G401 (cell line): Measurements from ENCODE around the gene PRDM12. TPM values are rescaled to one million over a fixed set of nuclear protein-coding genes. Genes with fewer than 3 reads are reported as not detected.

Experiments
- DNase-seq: peaks from one replicate; pipeline ENCODE4 v3.0.0-alpha.2; 2015; ENCODE audit warnings: low spot score
- in situ Hi-C: cut with HindIII; loops from 2 replicates; pipeline ENCODE4 v1.10.0; 2016; ENCODE audit warnings: low sequenced_read_pairs, mixed read lengths
- total RNA-seq: library from RNA; depleted of rRNA; stranded (reverse); fragments of >200 nt; shearing (Covaris generic); gene quantifications from 2 replicates; pipeline ENCODE4 v1.2.3, GENCODE V29; 2014

PRDM12 gene
- total RNA-seq, 1 experiment from 2014 or later, result not detected

DNA sequence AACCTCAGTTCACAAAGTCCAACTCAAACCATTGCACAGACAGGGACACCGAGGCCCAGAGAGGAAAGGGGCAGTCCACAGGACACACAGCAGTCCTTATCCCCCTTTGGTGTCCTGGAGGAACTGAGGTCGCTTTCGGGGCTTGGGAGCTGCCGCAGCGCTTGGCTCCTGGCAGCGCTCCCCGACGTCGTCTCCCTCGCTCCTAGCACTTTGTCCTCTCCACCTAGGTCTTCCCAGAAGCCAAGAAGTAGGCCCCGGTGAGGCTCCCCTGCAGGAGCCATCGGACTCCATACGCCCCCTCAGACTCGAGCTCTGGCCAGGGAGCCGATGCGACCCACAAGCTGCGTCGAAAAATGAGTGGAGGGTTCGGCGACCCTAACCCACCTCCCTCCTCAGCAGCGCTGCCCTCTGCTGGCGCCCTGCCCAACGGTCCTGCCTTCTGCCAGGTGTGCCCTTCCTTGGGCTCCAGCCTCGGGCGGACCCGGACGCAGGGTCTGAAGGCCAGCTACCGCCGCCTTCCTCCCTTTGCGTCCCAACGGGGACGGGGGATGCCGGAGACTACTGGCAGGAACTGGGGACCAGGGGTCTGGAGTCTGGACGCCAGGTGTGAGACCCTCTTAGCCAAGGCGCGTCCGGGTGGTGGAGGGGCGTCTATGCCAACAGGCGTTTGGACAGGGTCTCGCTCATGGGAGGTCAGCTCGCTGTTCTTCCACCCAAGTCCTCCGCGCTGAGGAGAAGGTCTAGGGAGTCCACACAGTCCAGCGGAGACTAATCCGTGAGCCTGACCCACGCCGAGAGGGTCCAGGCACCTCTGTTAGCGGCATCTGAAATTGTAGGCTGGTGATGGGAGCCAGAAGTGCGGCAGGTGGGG, 2.1 kb upstream of the PRDM12 start:
- DNase-seq, result no peak
- in situ Hi-C loops, result no loop called here

DNA sequence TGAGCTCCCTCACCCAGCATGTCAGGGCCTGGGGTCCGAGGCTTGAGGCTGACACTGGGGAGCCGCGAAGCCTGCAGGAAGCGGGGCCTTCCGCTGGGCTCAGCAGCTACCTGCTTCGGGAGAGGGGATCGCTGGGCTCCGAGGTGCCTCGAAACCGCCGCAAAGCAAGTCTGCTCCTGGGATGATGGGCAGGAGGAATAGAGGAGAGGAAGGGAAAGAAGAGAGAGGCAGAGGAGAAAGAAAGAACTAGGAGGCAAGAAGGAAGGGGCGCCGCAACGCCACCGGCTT, 1.5 kb upstream of the PRDM12 start:
- DNase-seq, result no peak

DNA sequence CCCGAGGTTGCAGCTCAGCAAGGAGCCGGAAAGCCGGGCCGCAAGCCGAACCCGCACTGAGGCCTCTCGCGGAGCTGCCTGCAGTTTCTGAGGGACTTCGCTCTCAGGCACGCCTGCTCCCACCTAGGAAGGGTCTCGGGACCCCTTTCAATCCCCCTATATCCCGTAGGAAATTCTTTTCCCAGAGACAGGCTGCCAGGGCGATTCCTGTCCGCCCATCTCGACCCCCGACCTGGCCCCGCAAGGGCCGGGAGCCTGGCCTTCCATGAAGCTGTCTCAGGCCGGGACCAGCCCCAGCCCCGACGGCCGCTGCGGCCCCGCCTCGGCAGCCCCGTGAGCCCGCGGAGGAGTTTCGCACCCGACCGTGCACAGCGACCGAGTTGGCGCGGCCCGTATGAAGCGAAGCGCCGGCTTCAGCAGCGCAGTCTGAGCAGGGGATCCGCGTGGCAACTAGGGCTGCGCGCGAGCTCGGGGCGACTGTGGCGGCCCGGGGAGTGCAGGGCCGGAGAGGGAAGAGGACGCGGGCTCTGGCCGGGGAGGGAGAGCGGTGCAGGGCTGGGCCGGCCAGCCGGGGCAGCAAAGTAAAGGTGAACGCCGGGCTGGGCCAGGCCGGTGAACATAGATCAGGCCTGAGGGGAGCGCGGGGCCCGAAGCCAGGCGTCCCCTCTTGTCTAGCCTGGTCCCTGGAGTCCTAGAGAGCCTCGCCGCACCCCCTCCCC, 977 bp upstream of the PRDM12 start:
- in situ Hi-C loops, result no loop called here
- DNase-seq, result no peak

More for the DNA sequence above, 1.5 kb upstream of the PRDM12 start:
- in situ Hi-C loops, result no loop called here

DNA sequence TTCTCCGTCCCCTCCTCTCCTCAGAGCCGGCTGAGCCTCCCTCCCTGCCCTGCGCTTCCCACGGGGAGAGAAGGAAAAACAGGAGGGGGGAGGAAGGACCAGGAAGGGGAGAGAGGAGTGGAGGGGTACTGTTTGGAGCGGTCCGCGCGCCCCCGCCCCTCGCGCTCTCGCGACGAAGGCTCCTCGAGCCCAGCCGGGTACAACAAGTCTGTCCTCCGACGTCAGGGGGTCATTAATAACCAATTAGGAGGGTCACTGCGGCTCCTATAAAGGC, 480 bp upstream of the PRDM12 start:
- DNase-seq, result no peak
- in situ Hi-C loops, result no loop called here

DNA sequence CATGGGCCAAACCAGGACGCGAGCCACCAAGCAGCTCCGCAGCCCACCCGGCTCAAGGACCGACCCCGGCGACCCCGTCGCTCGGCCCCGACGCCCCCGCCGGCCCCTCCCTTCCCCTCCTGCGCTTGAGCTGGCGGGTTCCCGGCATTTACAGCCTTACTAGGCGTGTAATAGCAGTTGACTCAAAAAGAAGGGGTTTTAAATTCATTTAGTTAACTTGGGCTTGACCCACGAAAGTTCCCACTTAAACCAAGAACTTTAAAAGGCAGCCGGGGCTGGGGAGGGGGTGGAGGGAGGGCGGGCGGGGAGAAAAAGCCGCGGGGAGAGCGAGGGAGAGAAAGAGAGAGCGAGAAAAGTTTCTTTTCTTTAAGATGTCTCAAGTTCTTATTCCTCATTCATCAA, 636 bp downstream of the PRDM12 start:
- in situ Hi-C loops, result no loop called here
- no peak for DNase-seq

DNA sequence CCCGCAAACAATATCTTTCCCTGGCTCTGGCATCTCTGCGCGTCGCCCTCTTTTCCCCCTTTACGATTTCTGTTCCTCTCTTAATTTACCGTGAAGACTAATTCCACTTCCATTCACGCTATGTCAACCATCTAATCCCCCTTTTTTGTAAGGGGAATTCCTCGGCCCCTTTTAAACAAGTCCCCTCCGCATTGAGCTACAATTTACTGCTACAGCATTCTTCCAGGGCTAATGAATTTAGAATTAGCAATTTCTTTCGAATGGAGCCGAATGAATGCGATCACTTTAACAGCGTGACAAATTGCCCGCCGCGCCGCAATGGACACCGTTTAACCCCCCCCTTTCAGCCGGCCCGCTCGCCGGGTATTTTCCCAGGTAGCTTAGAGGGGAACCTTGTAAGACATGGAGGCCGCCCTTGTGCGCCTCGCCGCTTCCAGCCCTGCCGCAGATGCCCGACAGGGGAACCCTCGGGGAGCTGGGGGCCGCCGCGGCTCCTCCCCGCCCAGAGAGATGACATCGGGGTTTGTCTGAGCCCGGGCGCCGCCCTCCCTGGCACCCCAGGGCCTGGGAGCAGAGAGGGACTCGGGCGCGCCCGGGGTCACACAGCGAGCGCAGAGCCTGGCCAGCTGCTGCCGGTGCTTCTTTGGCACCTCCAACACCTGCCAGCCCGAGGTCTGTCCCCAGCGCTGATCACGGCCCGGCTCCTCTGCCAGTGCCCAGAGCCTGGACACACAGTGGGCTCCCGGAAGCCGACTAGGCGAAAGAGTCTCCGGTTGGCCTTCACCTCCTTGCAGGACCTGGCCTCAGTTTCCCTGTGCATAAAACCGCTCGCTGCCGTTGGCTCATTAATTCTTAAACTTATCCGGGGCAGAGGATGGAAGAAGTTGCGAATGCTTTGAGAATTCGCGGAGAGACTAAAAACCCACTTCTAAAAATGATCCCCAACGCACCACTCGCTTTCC, 1.3 kb downstream of the PRDM12 start:
- DNase-seq, result no peak
- in situ Hi-C loops, result no loop called here

DNA sequence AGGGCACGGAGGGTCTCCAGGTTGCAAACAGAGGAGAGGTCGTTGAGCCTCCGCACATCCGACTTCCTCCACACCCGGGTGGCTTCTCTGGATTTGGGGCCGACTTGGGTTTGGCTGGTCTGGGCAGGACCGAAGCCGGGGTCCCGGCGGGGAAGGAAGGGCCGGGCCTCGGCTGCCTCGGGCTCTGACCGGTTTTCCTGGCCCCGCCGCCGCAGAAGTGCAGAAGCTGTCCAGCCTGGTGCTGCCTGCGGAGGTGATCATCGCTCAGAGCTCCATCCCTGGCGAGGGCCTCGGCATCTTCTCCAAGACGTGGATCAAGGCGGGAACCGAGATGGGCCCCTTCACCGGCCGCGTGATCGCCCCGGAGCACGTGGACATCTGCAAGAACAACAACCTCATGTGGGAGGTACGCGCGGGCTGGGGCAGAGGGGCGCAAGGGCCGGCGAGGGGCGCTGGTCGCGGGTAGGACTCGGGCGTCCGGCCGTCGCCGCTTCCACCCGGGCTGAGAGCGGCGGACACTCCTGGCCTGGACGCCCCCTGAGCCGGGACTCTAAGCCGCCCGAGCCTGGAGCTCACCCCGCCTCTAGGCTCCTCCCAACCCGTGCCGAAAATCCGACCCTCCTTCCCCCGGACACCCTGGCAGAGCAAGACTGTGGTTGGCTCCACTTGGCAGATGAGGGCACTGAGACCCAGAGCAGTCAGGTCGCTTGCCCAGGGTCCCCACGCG, 2.2 kb downstream of the PRDM12 start:
- in situ Hi-C loops, result no loop called here
- no peak for DNase-seq

DNA sequence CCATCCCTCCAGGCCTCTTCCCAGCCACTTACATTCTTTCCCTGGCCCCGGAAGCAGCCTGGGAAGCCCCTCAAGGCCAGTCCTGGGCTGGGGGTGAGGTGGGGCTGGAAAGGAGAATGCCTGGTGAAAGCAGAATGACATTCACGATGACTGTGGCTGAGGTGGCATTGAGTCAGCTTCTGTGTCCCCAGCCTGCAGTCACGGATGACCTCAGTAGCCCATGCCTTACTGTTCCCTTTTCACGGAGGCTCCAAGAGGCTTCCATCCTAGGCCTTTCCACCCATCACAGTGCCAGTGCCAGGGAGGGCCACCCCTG, 2.7 kb downstream of the PRDM12 start:
- in situ Hi-C loops, result no loop called here
- DNase-seq, result no peak

DNA sequence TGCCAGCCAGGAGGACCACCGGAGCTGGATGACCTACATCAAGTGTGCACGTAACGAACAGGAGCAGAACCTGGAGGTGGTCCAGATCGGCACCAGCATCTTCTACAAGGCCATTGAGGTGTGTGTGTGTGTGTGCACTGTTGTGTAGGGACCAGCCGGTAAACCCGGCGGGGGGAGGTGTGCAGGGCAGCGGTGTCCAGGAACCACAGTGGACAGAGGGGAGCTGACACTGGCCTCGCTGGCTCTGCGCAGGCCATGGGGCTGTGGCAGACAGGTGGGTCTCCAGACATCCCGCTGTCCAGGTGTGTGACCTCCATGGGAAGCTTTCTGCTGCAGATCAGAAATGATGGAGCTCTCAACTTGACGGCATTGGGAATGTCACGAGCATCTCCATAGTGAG, 3.8 kb downstream of the PRDM12 start:
- in situ Hi-C loops, result no loop called here
- no peak for DNase-seq

DNA sequence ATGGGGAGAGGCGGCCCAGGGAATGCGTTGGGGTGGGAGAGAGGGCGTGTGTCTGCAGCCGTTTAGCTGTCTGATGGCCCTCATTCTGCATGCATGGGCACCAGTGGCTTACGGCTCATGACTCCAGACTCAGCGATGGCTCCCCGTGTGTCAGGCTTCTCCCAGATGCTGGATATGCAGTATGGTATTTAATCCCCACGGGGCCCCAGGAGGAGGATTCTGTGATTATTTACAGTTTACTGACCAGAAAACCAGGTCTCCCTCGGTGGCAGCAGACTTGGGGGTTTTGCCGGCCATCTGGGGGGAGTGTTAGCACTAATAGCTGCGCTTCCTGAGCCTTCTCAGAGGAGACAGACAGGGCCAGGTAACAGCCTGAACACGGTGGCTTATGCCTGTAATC, 4.3 kb downstream of the PRDM12 start:
- in situ Hi-C loops, result no loop called here
- DNase-seq, result no peak

DNA sequence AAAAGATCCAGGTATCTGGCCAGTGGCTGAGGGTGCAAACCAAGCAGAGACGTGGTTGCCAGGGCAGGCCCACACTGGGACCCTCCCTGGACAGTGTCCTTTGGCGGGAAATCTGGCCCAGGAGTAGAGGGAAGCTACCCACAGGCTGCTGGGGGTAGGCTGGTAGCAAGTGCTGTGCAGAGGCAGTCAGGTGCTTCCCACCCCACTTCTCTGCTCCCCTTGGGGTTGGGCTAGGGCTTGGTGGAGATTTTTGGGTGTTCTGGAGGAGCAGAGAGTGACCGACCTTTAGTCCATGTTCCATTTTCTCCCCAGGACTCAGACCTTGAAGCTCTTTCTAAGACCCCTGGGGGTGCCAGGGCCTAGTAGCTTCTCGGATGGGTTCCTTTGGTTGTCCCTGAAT, 5.6 kb downstream of the PRDM12 start:
- in situ Hi-C loops, result no loop called here
- DNase-seq, result no peak

DNA sequence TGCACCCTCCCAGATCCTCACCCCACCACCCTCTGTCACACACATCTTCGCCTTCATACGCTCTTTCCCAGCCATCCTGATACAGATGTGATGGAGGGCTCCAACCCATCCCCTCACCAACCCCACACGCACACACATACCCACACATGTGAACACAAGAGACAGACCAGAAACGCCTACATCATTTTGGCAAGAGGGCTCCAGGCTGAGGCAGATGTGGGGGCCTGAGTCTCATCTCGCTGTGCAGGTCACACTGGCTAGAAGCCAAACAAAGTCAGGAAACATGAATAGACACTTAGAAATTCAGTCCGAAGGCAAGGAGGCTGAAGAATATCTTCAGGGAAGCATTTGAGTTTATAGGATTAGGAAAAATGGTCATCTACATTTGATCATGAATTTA, 6.2 kb downstream of the PRDM12 start:
- DNase-seq, result no peak
- in situ Hi-C loops, result no loop called here

DNA sequence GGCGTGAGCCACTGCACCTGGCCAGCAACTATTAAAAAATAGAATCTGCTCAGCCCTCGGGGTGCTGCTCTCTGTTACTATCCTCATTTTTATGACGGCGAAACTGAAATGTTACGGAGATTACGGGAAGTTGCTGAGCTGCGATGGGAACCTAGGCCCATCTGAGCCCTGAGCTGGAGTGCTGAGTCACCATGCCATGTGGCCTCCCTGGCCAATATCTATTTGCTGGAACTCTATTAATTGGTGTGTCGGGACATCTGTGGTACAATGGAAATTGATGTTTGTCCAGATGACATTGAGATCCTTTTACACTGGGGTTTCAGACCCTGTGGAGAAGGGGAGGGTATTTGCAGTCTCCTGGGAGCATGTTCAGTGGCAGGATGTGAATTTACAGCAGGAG, 8.1 kb downstream of the PRDM12 start:
- DNase-seq, result no peak
- in situ Hi-C loops, result no loop called here

DNA sequence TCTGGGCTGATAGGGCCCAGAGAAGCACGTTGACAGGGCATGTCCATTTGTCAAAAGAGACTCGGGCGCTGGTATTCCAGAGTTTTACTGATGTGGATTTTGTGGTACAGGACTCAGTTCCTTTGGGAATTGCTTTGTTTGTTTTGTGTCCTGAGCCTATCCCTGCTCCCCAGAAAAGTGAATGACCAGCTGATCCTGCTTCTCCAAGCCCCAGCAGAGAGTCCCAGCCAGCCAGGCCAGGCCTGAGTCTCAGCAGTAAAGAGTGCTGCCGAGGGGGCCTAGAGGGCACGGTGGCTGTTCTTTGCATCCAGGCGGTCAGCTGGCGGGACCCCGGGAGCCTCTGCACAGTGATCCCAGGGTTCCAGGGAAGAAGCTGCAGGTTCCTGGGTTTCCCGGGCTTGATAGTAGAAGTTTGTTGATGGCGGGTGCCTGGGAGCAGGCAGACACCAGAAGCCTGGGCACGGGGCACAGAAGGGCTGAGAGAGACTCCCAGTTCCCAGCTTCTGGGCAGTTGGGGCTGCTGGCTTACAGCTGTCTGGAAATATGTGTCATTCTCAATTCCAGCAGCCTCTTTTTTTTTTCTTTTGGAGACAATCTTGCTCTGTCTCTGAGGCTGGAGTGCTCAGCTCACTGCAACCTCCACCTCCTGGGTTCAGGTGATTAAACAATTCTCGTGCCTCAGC, 8.7 kb downstream of the PRDM12 start:
- in situ Hi-C loops, result no loop called here
- DNase-seq, result no peak

DNA sequence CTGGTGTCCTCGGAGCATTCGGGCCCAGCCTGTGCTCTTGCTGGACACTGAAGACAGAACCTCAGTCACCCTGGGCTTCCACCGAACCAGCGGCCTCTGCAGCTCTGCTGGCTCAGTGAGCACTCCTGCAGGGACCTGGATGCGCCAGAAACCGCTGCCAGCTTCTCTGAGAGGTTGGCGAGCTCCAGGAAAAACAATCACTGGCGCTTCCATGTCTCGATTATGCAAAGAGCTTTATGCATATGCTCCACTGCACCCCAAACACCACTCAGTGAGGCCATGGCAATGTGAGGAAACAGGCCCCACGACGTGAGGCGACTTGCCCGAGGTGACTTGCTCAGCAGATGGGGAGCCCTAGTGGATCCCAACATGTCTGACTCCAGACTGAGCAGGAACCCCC, 11.0 kb downstream of the PRDM12 start:
- no peak for DNase-seq
- in situ Hi-C loops, result no loop called here

DNA sequence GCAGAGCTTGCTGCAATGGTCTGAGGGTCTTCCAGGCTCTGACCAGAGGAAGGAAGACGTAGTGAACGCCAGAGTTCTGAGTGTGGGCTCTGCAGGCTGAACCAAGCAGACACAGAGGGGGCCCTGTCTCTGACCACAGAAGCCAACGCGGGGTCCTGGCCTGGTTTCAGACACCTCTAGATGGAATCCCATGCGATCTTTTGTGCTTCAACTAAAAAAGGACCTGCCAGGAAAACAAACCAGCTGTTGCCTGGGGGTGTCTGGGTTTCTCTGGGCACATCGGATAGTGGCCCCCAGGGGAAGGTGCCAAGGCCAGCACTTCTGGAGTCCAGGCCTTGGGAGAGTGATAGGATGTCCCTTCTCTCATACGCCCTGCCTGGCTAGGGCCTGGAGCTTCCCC, 12.9 kb downstream of the PRDM12 start:
- DNase-seq, result no peak
- in situ Hi-C loops, result no loop called here

DNA sequence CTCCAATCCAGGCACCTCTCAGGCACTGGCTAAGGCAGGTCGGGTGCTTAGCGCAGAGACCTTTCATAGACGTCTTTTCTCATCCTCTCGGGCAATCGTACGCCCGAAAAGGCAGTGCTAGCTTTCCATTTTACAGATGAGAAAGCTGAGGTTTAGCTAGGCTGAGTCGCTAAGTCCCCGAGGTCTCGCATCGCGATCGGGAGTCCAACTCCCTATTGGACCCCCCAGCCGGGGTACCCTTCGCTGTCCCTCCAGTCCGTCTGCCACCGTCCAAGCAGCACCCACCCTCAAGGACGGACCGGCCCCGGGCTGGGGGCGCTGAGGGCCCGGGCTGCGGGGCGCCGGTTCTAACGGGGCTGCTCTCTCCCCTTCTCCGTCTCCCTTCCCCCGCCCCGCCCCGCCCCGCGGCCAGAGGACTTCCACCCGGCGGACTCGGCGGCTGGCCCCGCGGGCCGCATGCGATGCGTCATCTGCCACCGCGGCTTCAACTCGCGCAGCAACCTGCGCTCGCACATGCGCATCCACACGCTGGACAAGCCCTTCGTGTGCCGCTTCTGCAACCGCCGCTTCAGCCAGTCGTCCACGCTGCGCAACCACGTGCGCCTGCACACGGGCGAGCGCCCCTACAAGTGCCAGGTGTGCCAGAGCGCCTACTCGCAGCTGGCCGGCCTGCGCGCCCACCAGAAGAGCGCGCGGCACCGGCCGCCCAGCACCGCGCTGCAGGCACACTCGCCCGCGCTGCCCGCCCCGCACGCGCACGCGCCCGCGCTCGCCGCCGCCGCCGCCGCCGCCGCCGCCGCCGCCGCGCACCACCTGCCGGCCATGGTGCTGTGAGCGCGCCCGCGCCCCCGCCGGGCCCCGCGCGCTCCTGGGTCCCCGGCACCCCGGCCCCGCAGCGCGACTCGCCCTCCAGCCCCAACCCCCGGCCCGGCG, 16.7 kb downstream of the PRDM12 start:
- DNase-seq, result peak; percentile 80
- in situ Hi-C loops, result no loop called here

DNA sequence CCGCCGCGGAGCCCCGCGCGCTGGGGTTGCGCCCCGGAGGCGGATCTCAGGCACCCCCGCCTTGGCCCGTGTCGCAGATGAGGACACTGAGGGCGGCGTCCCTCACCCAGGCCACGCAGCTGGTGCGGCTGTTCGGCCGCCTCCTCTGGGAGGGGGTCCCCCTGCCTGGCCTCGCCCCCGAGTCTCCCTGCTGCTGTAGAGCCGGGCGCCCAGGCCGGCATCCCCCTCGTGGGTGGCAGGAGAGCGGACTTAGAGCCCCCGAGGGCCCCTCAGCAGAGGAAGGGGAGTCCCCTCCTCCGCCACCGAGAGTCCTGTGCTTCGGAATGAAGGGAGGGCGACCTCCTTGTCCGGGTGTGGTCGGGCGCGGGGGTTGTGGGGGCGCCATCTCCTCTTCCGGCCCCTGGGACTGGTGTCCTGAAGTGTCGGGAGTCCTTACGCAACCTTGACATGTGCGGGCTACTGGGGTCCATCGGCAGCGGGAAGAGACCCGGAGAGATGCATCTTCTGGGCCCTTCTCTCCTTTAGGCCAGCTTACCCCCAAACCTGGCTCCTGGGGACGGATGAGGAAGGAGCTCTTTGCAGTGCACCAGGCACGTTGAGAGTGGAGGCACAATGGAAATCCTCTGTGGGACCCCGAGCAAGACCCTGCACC, 17.5 kb downstream of the PRDM12 start:
- in situ Hi-C loops, result no loop called here
- DNase-seq, result peak; percentile 38
